Epithelial cell of proximal tubule (primary cell): ENCODE measurements around the gene DUT. TPM values are rescaled to one million over a fixed set of nuclear protein-coding genes. Genes with fewer than 3 reads are reported as not detected.
A peak's percentile ranks its signal among the peaks of the same experiment; 100 is the strongest.

Experiments used
- DNase-seq: peaks from one replicate; pipeline ENCODE4 v3.0.0-alpha.2; 2011; ENCODE audit warnings: low read depth
- H3K4me3 ChIP-seq: 2 replicates; pipeline ENCODE4 v1.5.1; 2011; ENCODE audit warnings: low read depth, mild to moderate bottlenecking, low read length
- CTCF ChIP-seq: conservative IDR thresholded peaks from 2 replicates; pipeline ENCODE4 v1.5.1; 2012; ENCODE audit warnings: low read depth, mild to moderate bottlenecking, low read length
- total RNA-seq: library from RNA; depleted of rRNA; stranded (reverse); fragments of >200 nt; gene quantifications from 2 replicates; pipeline ENCODE4 v1.2.3, GENCODE V29; 2015

The DUT gene
- total RNA-seq, 1 donor from 2014 or later: 158 TPM

GRCh38 chr15:48355377-48355776, 24.1 kb downstream of the DUT start:
- peak; percentile 76 for DNase-seq
- H3K4me3 ChIP-seq: peak overlapping the region; percentile 37
- TF ChIP-seq CTCF: no peak

GRCh38 chr15:48358229-48359152, 27.3 kb downstream of the DUT start:
- no peak for DNase-seq
- no peak overlapping the region for H3K4me3 ChIP-seq
- TF ChIP-seq CTCF: peak; percentile 58

GRCh38 chr15:48360841-48361240, 29.6 kb downstream of the DUT start:
- no peak for DNase-seq

GRCh38 chr15:48361685-48362084, 30.5 kb downstream of the DUT start:
- no peak for DNase-seq
- H3K4me3 ChIP-seq: no peak overlapping the region
- TF ChIP-seq CTCF: no peak

More at GRCh38 chr15:48360841-48361240, 29.6 kb downstream of the DUT start:
- H3K4me3 ChIP-seq: no peak overlapping the region
- no peak for TF ChIP-seq CTCF

- DNase-seq: no peak
- H3K4me3 ChIP-seq: no peak overlapping the region
- no peak for TF ChIP-seq CTCF
Observed at GRCh38 chr15:48363474-48363873, 32.2 kb downstream of the DUT start.

GRCh38 chr15:48365575-48365974, 34.3 kb downstream of the DUT start:
- DNase-seq: no peak
- no peak overlapping the region for H3K4me3 ChIP-seq
- TF ChIP-seq CTCF: no peak
